K562 (cell line): ENCODE results near the gene FTO. TPM values are rescaled to one million over a fixed set of nuclear protein-coding genes. Genes with fewer than 3 reads are reported as not detected.

Experiments
- ATAC-seq: fragments of 200-7000 bp; cut with Tn5 transposase; 3 replicates; pipeline ENCODE4 v1.9.1; 2020; ENCODE audit warnings: moderate library complexity
- BruUV-seq: library from RNA; stranded (reverse); fragments of 400-500 nt; replicated peaks from 2 replicates; lab custom pipeline; 2021; lab: Mats Ljungman, UMichigan
- CTCF ChIA-PET: fragments of 300-600 bp; formaldehyde crosslinking; extraction: SDS; loops from one replicate; lab custom pipeline; 2021; ENCODE audit warnings: low intra/inter-chr PET ratio; lab: Yijun Ruan, JAX
- POLR2A ChIA-PET: fragments of 300-600, 350-650 bp; sonication (Branson Sonifier 250); formaldehyde crosslinking; extraction: SDS; loops from one replicate; lab custom pipeline; 2021; ENCODE audit warnings: antibody characterized with exemption, inconsistent platforms; lab: Yijun Ruan, JAX
- DNase-seq, 4 experiments: peaks; one replicate each; pipeline versions ENCODE4 v3.0.0 to v3.0.0-alpha.2; 2011 to 2018; ENCODE audit warnings: low spot score in 3 of 4, mixed read lengths in 3 of 4; ENCODE audit errors: extremely low read depth in 1 of 4
- FAIRE-seq: peaks from 2 replicates; lab custom pipeline; 2011; peaks lifted over from hg19 to GRCh38; lab: Jason Lieb, UNC
- H2AFZ ChIP-seq: 2 replicates; pipeline ENCODE4 v1.6.0; 2011; ENCODE audit warnings: low read depth, low read length, control low read depth, inconsistent platforms
- H3K27ac ChIP-seq: fragments of 200-600 bp; 3 replicates; pipeline ENCODE4 v1.8.0; 2011; ENCODE audit warnings: low read depth, mild to moderate bottlenecking, control low read depth, inconsistent platforms, low read length, moderate library complexity, mixed read lengths; ENCODE audit errors: extremely low read depth
- H3K27me3 ChIP-seq, 2 experiments: fragments of 300-600 bp in 1 of 2; 2 replicates in 1 of 2; 3 replicates in 1 of 2; pipeline versions ENCODE4 v1.6.0 to v1.8.0; 2011; ENCODE audit warnings: inconsistent platforms in 2 of 2, low read length in 2 of 2, mild to moderate bottlenecking in 1 of 2, mixed read lengths in 1 of 2, moderate library complexity in 1 of 2; ENCODE audit not compliant: control insufficient read depth in 2 of 2, insufficient read depth in 2 of 2
- H3K36me3 ChIP-seq: fragments of 300-600 bp; 3 replicates; pipeline ENCODE4 v1.8.0; 2011; ENCODE audit warnings: mild to moderate bottlenecking, low read length, inconsistent platforms; ENCODE audit not compliant: control insufficient read depth, insufficient read depth
- H3K4me1 ChIP-seq, 2 experiments: fragments of 200-600 bp in 1 of 2; replicated peaks in 1 of 2; 2 replicates in 1 of 2; 3 replicates in 1 of 2; pipeline versions ENCODE4 v1.5.1 to v1.8.0; 2011; ENCODE audit warnings: inconsistent platforms in 2 of 2, low read length in 2 of 2, mild to moderate bottlenecking in 1 of 2, mixed read lengths in 1 of 2, moderate library complexity in 1 of 2; ENCODE audit not compliant: control insufficient read depth in 2 of 2, insufficient read depth in 2 of 2
- H3K4me2 ChIP-seq: 2 replicates; pipeline ENCODE4 v1.6.1; 2011; ENCODE audit warnings: low read length, control low read depth, inconsistent platforms, mixed read lengths; ENCODE audit not compliant: insufficient read depth
- H3K4me3 ChIP-seq: fragments of 200-600 bp; sonication (generic), shearing (Covaris generic); 2 replicates; pipeline ENCODE4 v1.5.1; 2016; ENCODE audit warnings: control low read depth, inconsistent platforms
- H3K79me2 ChIP-seq: fragments of 200-600 bp; 3 replicates; pipeline ENCODE4 v1.8.0; 2011; ENCODE audit warnings: low read length, inconsistent platforms; ENCODE audit not compliant: control insufficient read depth, insufficient read depth
- H3K9ac ChIP-seq, 2 experiments: 2 replicates each; pipeline versions ENCODE4 v1.6.0 to v1.6.1; 2011; ENCODE audit warnings: low read depth in 2 of 2, low read length in 2 of 2, control low read depth in 1 of 2, inconsistent platforms in 1 of 2, mild to moderate bottlenecking in 1 of 2, mixed read lengths in 1 of 2; ENCODE audit not compliant: insufficient read depth in 1 of 2
- H3K9me1 ChIP-seq: one replicate; pipeline ENCODE4 v1.6.0; 2011; ENCODE audit warnings: inconsistent platforms, mild to moderate bottlenecking, low read length, moderate library complexity; ENCODE audit not compliant: control insufficient read depth, insufficient read depth
- H3K9me3 ChIP-seq: replicated peaks from 2 replicates; pipeline ENCODE4 v1.5.1; 2011; ENCODE audit warnings: low read depth, low read length, inconsistent platforms; ENCODE audit not compliant: control insufficient read depth, insufficient read depth
- H4K20me1 ChIP-seq: replicated peaks from 2 replicates; pipeline ENCODE4 v1.6.1; 2011; ENCODE audit warnings: low read length, inconsistent platforms, mixed read lengths; ENCODE audit not compliant: control insufficient read depth, insufficient read depth
- AFF1 ChIP-seq, 2 experiments: fragments of 450-650 bp; IDR thresholded peaks; 2 replicates each; pipeline ENCODE4 v1.6.1; 2018; ENCODE audit warnings: mild to moderate bottlenecking in 2 of 2, low read depth in 1 of 2; ENCODE audit not compliant: partially characterized antibody in 2 of 2
- ARNT ChIP-seq, 2 experiments: fragments of 450-650 bp; IDR thresholded peaks; 2 replicates each; pipeline ENCODE4 v1.6.1; 2016; ENCODE audit warnings: mild to moderate bottlenecking in 1 of 2
- CBX3 ChIP-seq, 2 experiments: IDR thresholded peaks; 1 replicate in 1 of 2; 2 replicates in 1 of 2; pipeline ENCODE4 v1.6.1; 2012; ENCODE audit warnings: inconsistent platforms in 2 of 2, low read length in 2 of 2, borderline replicate concordance in 1 of 2, control low read depth in 1 of 2
- COPS2 ChIP-seq: fragments of 450-650 bp; conservative IDR thresholded peaks from 2 replicates; pipeline ENCODE4 v1.6.1; 2016; ENCODE audit warnings: mild to moderate bottlenecking, moderate library complexity
- GMEB1 ChIP-seq: fragments of 250-450 bp; sonication (Bioruptor Pico); IDR thresholded peaks from 2 replicates; pipeline ENCODE4 v1.4.0; 2020; ENCODE audit warnings: mild to moderate bottlenecking
- HMG20A ChIP-seq: fragments of 450-650 bp; formaldehyde crosslinking; conservative IDR thresholded peaks from 2 replicates; pipeline ENCODE4 v1.4.0; 2020; ENCODE audit warnings: mild to moderate bottlenecking, mixed read lengths
- MECOM ChIP-seq: fragments of 250-450 bp; sonication (Bioruptor Pico); IDR thresholded peaks from 2 replicates; pipeline ENCODE4 v1.8.0; 2022; ENCODE audit warnings: inconsistent platforms
- RB1 ChIP-seq: fragments of 450-650 bp; IDR thresholded peaks from 2 replicates; pipeline ENCODE4 v1.6.1; 2017; ENCODE audit warnings: low read depth, mild to moderate bottlenecking
- SIRT6 ChIP-seq: IDR thresholded peaks from one replicate; pipeline ENCODE4 v1.6.1; 2012; ENCODE audit warnings: low read depth, mild to moderate bottlenecking, control low read depth, inconsistent platforms, low read length, moderate library complexity
- SRSF9 ChIP-seq: fragments of 200-400 bp; formaldehyde crosslinking; IDR thresholded peaks from 2 replicates; pipeline ENCODE4 v1.6.1; 2017; ENCODE audit warnings: low read depth, low read length, borderline replicate concordance
- TCF15 ChIP-seq: fragments of 250-450 bp; sonication (Bioruptor Pico); IDR thresholded peaks from 2 replicates; pipeline ENCODE4 v1.8.0; 2022; ENCODE audit warnings: moderate library complexity, mild to moderate bottlenecking, inconsistent platforms
- USF1 ChIP-seq: sonication (generic); formaldehyde crosslinking; IDR thresholded peaks from 2 replicates; pipeline ENCODE4 v1.9.0; 2022; ENCODE audit warnings: mild to moderate bottlenecking, missing genetic modification reagents
- ZBTB5 ChIP-seq: fragments of 450-650 bp; IDR thresholded peaks from 2 replicates; pipeline ENCODE4 v1.6.1; 2017; ENCODE audit warnings: antibody characterized with exemption
- ZNF12 ChIP-seq: sonication (generic); formaldehyde crosslinking; IDR thresholded peaks from 2 replicates; pipeline ENCODE4 v1.4.0; 2020; ENCODE audit warnings: mild to moderate bottlenecking, missing genetic modification reagents
- ZNF445 ChIP-seq: fragments of 250-450 bp; sonication (Bioruptor Pico); IDR thresholded peaks from 2 replicates; pipeline ENCODE4 v1.4.0; 2020; ENCODE audit warnings: low read depth, mild to moderate bottlenecking, moderate library complexity
- WGBS: fragments of 100-300 bp; shearing (Covaris generic); methylation state at CpG from one replicate; pipeline ENCODE4 v1.1.6; 2016; ENCODE audit warnings: low coverage, mixed read lengths; ENCODE audit not compliant: insufficient coverage; ENCODE audit errors: missing lambda C conversion rate; 5-methylcytosine and 5-hydroxymethylcytosine counted together
- in situ Hi-C: fragments of 300-500 bp; cut with MboI; formaldehyde crosslinking; loops from 4 replicates; pipeline ENCODE4 v1.15.0; 2018; ENCODE audit warnings: inconsistent platforms, mixed read lengths
- intact Hi-C: fragments of 100-400 bp; cut with micrococcal nuclease; formaldehyde crosslinking; loops from 2 replicates; pipeline ENCODE4 v1.14.2; 2022
- polyA plus RNA-seq, 8 experiments: library from polyadenylated mRNA; depleted of rRNA in 4 of 8; stranded (reverse) in 5 of 8; unstranded in 3 of 8; fragments of >200 nt; fragmentation: Nextera tagmentation in 2 of 8; fragmentation: Illumina TruSeq in 1 of 8; extraction: Ambion mirVana in 2 of 8; extraction: Trizol in 1 of 8; gene quantifications; 2 replicates each; pipeline versions ENCODE4 v1.2.1 to v1.2.3, GENCODE V29; 2011 to 2014; ENCODE audit warnings: inconsistent platforms in 1 of 8, missing spikeins in 1 of 8
- total RNA-seq, 7 experiments: library from RNA; depleted of rRNA in 6 of 7; stranded (reverse); fragments of >200 nt in 6 of 7; fragmentation: Illumina TruSeq in 2 of 7; extraction: Trizol in 2 of 7; gene quantifications; 2 replicates each; pipeline versions ENCODE4 v1.2.1 to v1.2.3, GENCODE V29; 2011 to 2021; ENCODE audit warnings: low replicate concordance in 1 of 7

The FTO gene
- total and polyA plus RNA-seq, 9 of the 15 experiments (the other 6 are each of a cell fraction or from before 2014, with no cell fraction given), result 11.3 to 27.7 (median 25.5) TPM

- no peak for DNase-seq
- Histone ChIP-seq H3K9me1 (no peaks in the 10 kb centered on the region), H3K36me3 (no peaks in the 10 kb centered on the region), H4K20me1 (no peaks in the 10 kb centered on the region), H3K4me2 (no peak overlapping the region), H2AFZ (no peak overlapping the region), H3K27me3 (no peaks in the 10 kb centered on the region; a peak in 1 of 5 replicates), H3K4me1 (no peaks in the 10 kb centered on the region), H3K27ac (no peak overlapping the region), H3K79me2 (no peaks in the 10 kb centered on the region), H3K9ac (no peak overlapping the region), H3K4me3 (no peak overlapping the region), H3K9me3 (no peaks in the 10 kb centered on the region)
- BruUV-seq, result no TSS peak
- in situ Hi-C loops, result no loop called here
- intact Hi-C loops, result no loop called here
- no peak for FAIRE-seq
- 36% methylated on average over 3 of the region's 3 CpGs for WGBS
- ChIA-PET POLR2A (interaction anchor here (0.8 kb wide), 1 partner anchor 916 kb away, joined by 4 read pairs; no protein-coding TSS in a partner anchor), CTCF (no interaction called here)
- no peak for ATAC-seq
- no peak for TF ChIP-seq HMG20A (CRISPR knock-in tag)
- TF ChIP-seq AFF1 (IDR thresholded peaks at IDR 0.05; ENCODE audit: low read depth in 1 of 2, partially characterized antibody in 2 of 2), result no peak
- no peak for TF ChIP-seq ZNF12 (CRISPR knock-in tag)
- TF ChIP-seq RB1, result no peak
- TF ChIP-seq USF1 (CRISPR knock-in tag), result no peak
- TF ChIP-seq SRSF9, result no peak
- TF ChIP-seq SIRT6, result no peak
- TF ChIP-seq ZNF445 (CRISPR knock-in tag), result no peak
- TF ChIP-seq ZBTB5, result no peak
- TF ChIP-seq COPS2, result no peak
- TF ChIP-seq CBX3 (IDR thresholded peaks at IDR 0.05; ENCODE audit: borderline replicate concordance in 1 of 2, low read length in 2 of 2), result no peak
- no peak for TF ChIP-seq TCF15 (CRISPR knock-in tag)
- no peak for TF ChIP-seq ARNT (IDR thresholded peaks at IDR 0.05)
- no peak for TF ChIP-seq GMEB1 (CRISPR knock-in tag)
- no peak for TF ChIP-seq MECOM (CRISPR knock-in tag)
Measured at GRCh38 chr16:53914736-53915135, 210.8 kb downstream of the FTO start.
